Thoracic aorta (tissue), 2 donors: ENCODE results near the gene UTS2R. TPM values are rescaled to one million over a fixed set of nuclear protein-coding genes. Genes with fewer than 3 reads are reported as not detected.

Experiments
- ATAC-seq: fragments of 150-250 bp; one replicate; pipeline ENCODE4 v1.8.0; 2017; ENCODE audit warnings: low read depth; ENCODE audit not compliant: insufficient number of reproducible peaks, low FRiP score
- DNase-seq: peaks from one replicate; pipeline ENCODE4 v3.0.0-alpha.2; 2020; ENCODE audit warnings: low spot score
- H3K27ac ChIP-seq, 2 donors: fragments of 200-600 bp; sonication (generic); 1 replicate in 1 of 2; 2 replicates in 1 of 2; pipeline ENCODE4 v1.5.1; 2016; ENCODE audit warnings: mild to moderate bottlenecking in 2 of 2, moderate library complexity in 2 of 2
- H3K27me3 ChIP-seq: fragments of 200-600 bp; sonication (generic); replicated peaks from 2 replicates; pipeline ENCODE4 v1.6.0; 2016; ENCODE audit warnings: mild to moderate bottlenecking; ENCODE audit not compliant: insufficient read depth
- H3K36me3 ChIP-seq: fragments of 200-600 bp; sonication (generic); one replicate; pipeline ENCODE4 v1.5.1; 2016
- H3K4me1 ChIP-seq, 2 donors: fragments of 200-600 bp; sonication (generic); 1 replicate in 1 of 2; 2 replicates in 1 of 2; pipeline versions ENCODE4 v1.5.1 to v1.6.0; 2016; ENCODE audit warnings: low read depth in 2 of 2, mild to moderate bottlenecking in 1 of 2; ENCODE audit not compliant: control insufficient read depth in 1 of 2
- H3K4me3 ChIP-seq: fragments of 200-600 bp; sonication (generic); 2 replicates; pipeline ENCODE4 v1.5.1; 2016; ENCODE audit warnings: mild to moderate bottlenecking
- H3K9me3 ChIP-seq: fragments of 200-600 bp; sonication (generic); 2 replicates; pipeline ENCODE4 v1.5.1; 2016
- total RNA-seq, 2 donors: library from RNA; depleted of rRNA; stranded (reverse); fragments of >200 nt; gene quantifications; one replicate each; pipeline versions ENCODE4 v1.1.0 to v1.2.3, GENCODE V29; 2016
- TF ChIP-seq, protein P1 (sequence below): fragments of 200-600 bp; sonication (generic); IDR thresholded peaks from one replicate; pipeline ENCODE4 v1.5.1; 2019; ENCODE audit warnings: antibody characterized with exemption

The UTS2R gene
- total RNA-seq, 2 donors from 2014 or later: 0.27 TPM; not detected in 1

- H3K4me3 ChIP-seq: no peak overlapping the region
- H3K27me3 ChIP-seq: no peaks in the 10 kb centered on the region
- TF ChIP-seq, protein P1, sequence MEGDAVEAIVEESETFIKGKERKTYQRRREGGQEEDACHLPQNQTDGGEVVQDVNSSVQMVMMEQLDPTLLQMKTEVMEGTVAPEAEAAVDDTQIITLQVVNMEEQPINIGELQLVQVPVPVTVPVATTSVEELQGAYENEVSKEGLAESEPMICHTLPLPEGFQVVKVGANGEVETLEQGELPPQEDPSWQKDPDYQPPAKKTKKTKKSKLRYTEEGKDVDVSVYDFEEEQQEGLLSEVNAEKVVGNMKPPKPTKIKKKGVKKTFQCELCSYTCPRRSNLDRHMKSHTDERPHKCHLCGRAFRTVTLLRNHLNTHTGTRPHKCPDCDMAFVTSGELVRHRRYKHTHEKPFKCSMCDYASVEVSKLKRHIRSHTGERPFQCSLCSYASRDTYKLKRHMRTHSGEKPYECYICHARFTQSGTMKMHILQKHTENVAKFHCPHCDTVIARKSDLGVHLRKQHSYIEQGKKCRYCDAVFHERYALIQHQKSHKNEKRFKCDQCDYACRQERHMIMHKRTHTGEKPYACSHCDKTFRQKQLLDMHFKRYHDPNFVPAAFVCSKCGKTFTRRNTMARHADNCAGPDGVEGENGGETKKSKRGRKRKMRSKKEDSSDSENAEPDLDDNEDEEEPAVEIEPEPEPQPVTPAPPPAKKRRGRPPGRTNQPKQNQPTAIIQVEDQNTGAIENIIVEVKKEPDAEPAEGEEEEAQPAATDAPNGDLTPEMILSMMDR: no peak
- H3K36me3 ChIP-seq: no peaks in the 10 kb centered on the region
- no peak overlapping the region for H3K27ac ChIP-seq
- ATAC-seq (no peak), DNase-seq (no peak)
- no peaks in the 10 kb centered on the region for H3K9me3 ChIP-seq
- peaks cover 14 to 36% of the 10 kb centered on the region in 2 donors for H3K4me1 ChIP-seq
Measured at GRCh38 chr17:82386255-82386831, 14.8 kb downstream of the UTS2R start.

GRCh38 chr17:82386881-82387704 is 15.5 kb downstream of the UTS2R start:
- TF ChIP-seq, protein P1: no peak
- H3K9me3 ChIP-seq: no peaks in the 10 kb centered on the region
- ATAC-seq (no peak), DNase-seq (no peak)
- H3K27me3 ChIP-seq: no peaks in the 10 kb centered on the region
- H3K36me3 ChIP-seq: no peaks in the 10 kb centered on the region
- peaks cover 14 to 33% of the 10 kb centered on the region in 2 donors for H3K4me1 ChIP-seq
- H3K4me3 ChIP-seq: no peak overlapping the region
- H3K27ac ChIP-seq: no peak overlapping the region

- Histone ChIP-seq H3K9me3 (no peaks in the 10 kb centered on the region), H3K27ac (no peak overlapping the region), H3K4me3 (no peak overlapping the region), H3K27me3 (no peaks in the 10 kb centered on the region), H3K36me3 (no peaks in the 10 kb centered on the region), H3K4me1 (peaks cover 14 to 33% of the 10 kb centered on the region in 2 donors)
- TF ChIP-seq, protein P1: no peak
- ATAC-seq (no peak), DNase-seq (no peak)
Measured at GRCh38 chr17:82387705-82388106, 16.1 kb downstream of the UTS2R start.

- no peak for ATAC-seq
- TF ChIP-seq, protein P1: no peak
Measured at GRCh38 chr17:82388223-82388921, 16.8 kb downstream of the UTS2R start.

GRCh38 chr17:82388922-82389283 is 17.3 kb downstream of the UTS2R start:
- Histone ChIP-seq H3K4me3 (no peak overlapping the region), H3K27ac (no peak overlapping the region), H3K36me3 (no peaks in the 10 kb centered on the region), H3K9me3 (no peaks in the 10 kb centered on the region), H3K27me3 (no peaks in the 10 kb centered on the region), H3K4me1 (peaks cover 14 to 31% of the 10 kb centered on the region in 2 donors)
- DNase-seq: no peak
- ATAC-seq: no peak
- TF ChIP-seq, protein P1: no peak

More at GRCh38 chr17:82388223-82388921, 16.8 kb downstream of the UTS2R start:
- Histone ChIP-seq H3K36me3 (no peaks in the 10 kb centered on the region), H3K4me1 (peaks cover 14 to 33% of the 10 kb centered on the region in 2 donors), H3K9me3 (no peaks in the 10 kb centered on the region), H3K27me3 (no peaks in the 10 kb centered on the region), H3K27ac (no peak overlapping the region), H3K4me3 (no peak overlapping the region)
- no peak for DNase-seq
